A549 (cell line): ENCODE data around the gene ARHGEF4.

Source experiments
- RCOR1 ChIP-seq: fragments of 150-350 bp; IDR thresholded peaks from 2 replicates; pipeline ENCODE4 v1.6.1; 2014; ENCODE audit warnings: antibody characterized with exemption, low read length, low read depth
- SREBF2 ChIP-seq: fragments of 450-650 bp; IDR thresholded peaks from 2 replicates; pipeline ENCODE4 v1.6.1; 2014; ENCODE audit warnings: mild to moderate bottlenecking, moderate library complexity

GRCh38 chr2:130975729-130976128 is 139.0 kb downstream of the ARHGEF4 start:
- TF ChIP-seq RCOR1 (no peak), SREBF2 (no peak)
